ENCODE measurements around the gene KIAA0825.

DNA sequence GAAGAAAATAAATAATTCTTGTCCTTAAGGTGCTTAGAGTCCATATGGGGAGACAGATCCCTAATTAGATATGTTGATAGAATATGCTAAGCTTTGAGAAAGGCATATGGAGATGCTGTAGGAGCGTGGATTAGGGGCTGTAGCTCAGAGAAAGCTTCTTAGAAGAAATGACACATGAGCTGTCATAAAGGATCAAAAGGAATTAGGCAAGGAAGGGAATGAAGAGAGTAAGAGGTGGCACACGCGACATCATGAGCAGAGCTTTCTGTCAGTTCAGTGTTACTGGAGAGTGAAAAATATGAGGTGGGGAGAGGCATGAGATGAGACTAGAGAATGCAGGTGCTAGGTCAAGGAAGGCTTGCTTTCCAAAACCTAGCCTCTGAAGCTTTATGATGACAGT is 118.6 kb downstream of the KIAA0825 start:
- TF ChIP-seq, protein P1, sequence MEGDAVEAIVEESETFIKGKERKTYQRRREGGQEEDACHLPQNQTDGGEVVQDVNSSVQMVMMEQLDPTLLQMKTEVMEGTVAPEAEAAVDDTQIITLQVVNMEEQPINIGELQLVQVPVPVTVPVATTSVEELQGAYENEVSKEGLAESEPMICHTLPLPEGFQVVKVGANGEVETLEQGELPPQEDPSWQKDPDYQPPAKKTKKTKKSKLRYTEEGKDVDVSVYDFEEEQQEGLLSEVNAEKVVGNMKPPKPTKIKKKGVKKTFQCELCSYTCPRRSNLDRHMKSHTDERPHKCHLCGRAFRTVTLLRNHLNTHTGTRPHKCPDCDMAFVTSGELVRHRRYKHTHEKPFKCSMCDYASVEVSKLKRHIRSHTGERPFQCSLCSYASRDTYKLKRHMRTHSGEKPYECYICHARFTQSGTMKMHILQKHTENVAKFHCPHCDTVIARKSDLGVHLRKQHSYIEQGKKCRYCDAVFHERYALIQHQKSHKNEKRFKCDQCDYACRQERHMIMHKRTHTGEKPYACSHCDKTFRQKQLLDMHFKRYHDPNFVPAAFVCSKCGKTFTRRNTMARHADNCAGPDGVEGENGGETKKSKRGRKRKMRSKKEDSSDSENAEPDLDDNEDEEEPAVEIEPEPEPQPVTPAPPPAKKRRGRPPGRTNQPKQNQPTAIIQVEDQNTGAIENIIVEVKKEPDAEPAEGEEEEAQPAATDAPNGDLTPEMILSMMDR (IDR thresholded peaks at IDR 0.05), result no peak
- TF ChIP-seq POLR2A (IDR thresholded peaks at IDR 0.05), result no peak
- TF ChIP-seq EP300 (IDR thresholded peaks at IDR 0.05), result no peak
